Measurements from ENCODE around the gene LRRC72. TPM values are rescaled to one million over a fixed set of nuclear protein-coding genes. Genes with fewer than 3 reads are reported as not detected.

The LRRC72 gene
- total RNA-seq, 1 donor from 2014 or later, result not detected

- Mint-ChIP-seq H3K27ac (ENCODE audit: unreplicated experiment) (no peak overlapping the region), H3K4me1 (ENCODE audit: low read depth, unreplicated experiment) (no peaks in the 10 kb centered on the region), H3K9me3 (ENCODE audit: unreplicated experiment) (no peaks in the 10 kb centered on the region), H3K4me3 (ENCODE audit: unreplicated experiment) (no peak overlapping the region), H3K36me3 (ENCODE audit: low read depth, unreplicated experiment) (no peaks in the 10 kb centered on the region), H3K27me3 (ENCODE audit: low read depth, unreplicated experiment) (no peaks in the 10 kb centered on the region)
- H3K9me3 ChIP-seq (ENCODE audit: insufficient read depth, low read depth, low read length), result no peaks in the 10 kb centered on the region
- no peak for DNase-seq (ENCODE audit: low read depth)
- H3K9ac ChIP-seq (ENCODE audit: low read length), result no peak overlapping the region
- H3K4me3 ChIP-seq (ENCODE audit: insufficient read depth, low read depth, low read length), result no peak overlapping the region
- no peaks in the 10 kb centered on the region for H3K27me3 ChIP-seq (ENCODE audit: insufficient read depth, low read length)
- H3K4me2 ChIP-seq (ENCODE audit: low read length), result no peak overlapping the region
- no peak overlapping the region for H3K27ac ChIP-seq (ENCODE audit: low read depth, low read length)
- H4K20me1 ChIP-seq (ENCODE audit: insufficient read depth, low read length), result no peaks in the 10 kb centered on the region
- FAIRE-seq, result no peak
- no peak overlapping the region for H2AFZ ChIP-seq (ENCODE audit: low read depth, low read length)
- no peaks in the 10 kb centered on the region for H3K79me2 ChIP-seq (ENCODE audit: insufficient read depth, low read length)
- no peaks in the 10 kb centered on the region for H3K4me1 ChIP-seq (ENCODE audit: insufficient read depth, low read length)
- TF ChIP-seq EZH2 (IDR thresholded peaks at IDR 0.05; ENCODE audit: insufficient read depth, low read length), result no peak
- no peak for TF ChIP-seq CTCF (IDR thresholded peaks at IDR 0.05; ENCODE audit: insufficient read depth, low read depth, low read length)
- no peaks in the 10 kb centered on the region for H3K36me3 ChIP-seq (ENCODE audit: insufficient read depth, low read length)
Measured at GRCh38 chr7:16548428-16548827, 21.8 kb downstream of the LRRC72 start.

- FAIRE-seq, result no peak
- Histone ChIP-seq H3K27me3 (ENCODE audit: insufficient read depth, low read length) (no peaks in the 10 kb centered on the region), H2AFZ (ENCODE audit: low read depth, low read length) (no peak overlapping the region), H3K4me2 (ENCODE audit: low read length) (no peak overlapping the region), H3K4me1 (ENCODE audit: insufficient read depth, low read length) (no peaks in the 10 kb centered on the region), H3K9ac (ENCODE audit: low read length) (no peak overlapping the region), H3K27ac (ENCODE audit: low read depth, low read length) (no peak overlapping the region), H3K36me3 (ENCODE audit: insufficient read depth, low read length) (no peaks in the 10 kb centered on the region), H3K4me3 (ENCODE audit: insufficient read depth, low read depth, low read length) (no peak overlapping the region), H3K9me3 (ENCODE audit: insufficient read depth, low read depth, low read length) (no peaks in the 10 kb centered on the region), H4K20me1 (ENCODE audit: insufficient read depth, low read length) (no peaks in the 10 kb centered on the region), H3K79me2 (ENCODE audit: insufficient read depth, low read length) (no peaks in the 10 kb centered on the region)
- Mint-ChIP-seq H3K9me3 (ENCODE audit: unreplicated experiment) (no peaks in the 10 kb centered on the region), H3K4me1 (ENCODE audit: low read depth, unreplicated experiment) (no peaks in the 10 kb centered on the region), H3K27ac (ENCODE audit: unreplicated experiment) (no peak overlapping the region), H3K4me3 (ENCODE audit: unreplicated experiment) (no peak overlapping the region), H3K36me3 (ENCODE audit: low read depth, unreplicated experiment) (no peaks in the 10 kb centered on the region), H3K27me3 (ENCODE audit: low read depth, unreplicated experiment) (no peaks in the 10 kb centered on the region)
- no peak for DNase-seq (ENCODE audit: low read depth)
- TF ChIP-seq CTCF (IDR thresholded peaks at IDR 0.05; ENCODE audit: insufficient read depth, low read depth, low read length) (no peak), EZH2 (IDR thresholded peaks at IDR 0.05; ENCODE audit: insufficient read depth, low read length) (no peak)
Measured at GRCh38 chr7:16550671-16551070, 24.0 kb downstream of the LRRC72 start.

GRCh38 chr7:16554518-16555236, 28.1 kb downstream of the LRRC72 start:
- H3K9me3 Mint-ChIP-seq (ENCODE audit: unreplicated experiment), result no peaks in the 10 kb centered on the region
- Histone ChIP-seq H2AFZ (ENCODE audit: low read depth, low read length) (peak overlapping the region; percentile 16), H3K27me3 (ENCODE audit: insufficient read depth, low read length) (no peaks in the 10 kb centered on the region), H3K4me3 (ENCODE audit: insufficient read depth, low read depth, low read length) (no peak overlapping the region), H3K9ac (ENCODE audit: low read length) (no peak overlapping the region), H3K9me3 (ENCODE audit: insufficient read depth, low read depth, low read length) (no peaks in the 10 kb centered on the region), H3K4me1 (ENCODE audit: insufficient read depth, low read length) (no peaks in the 10 kb centered on the region), H4K20me1 (ENCODE audit: insufficient read depth, low read length) (no peaks in the 10 kb centered on the region), H3K36me3 (ENCODE audit: insufficient read depth, low read length) (no peaks in the 10 kb centered on the region), H3K4me2 (ENCODE audit: low read length) (no peak overlapping the region), H3K27ac (ENCODE audit: low read depth, low read length) (no peak overlapping the region), H3K79me2 (ENCODE audit: insufficient read depth, low read length) (no peaks in the 10 kb centered on the region)
- no peaks in the 10 kb centered on the region for H3K36me3 Mint-ChIP-seq (ENCODE audit: low read depth, unreplicated experiment)
- TF ChIP-seq CTCF (IDR thresholded peaks at IDR 0.05; ENCODE audit: insufficient read depth, low read depth, low read length) (no peak), EZH2 (IDR thresholded peaks at IDR 0.05; ENCODE audit: insufficient read depth, low read length) (no peak)
- no peak overlapping the region for H3K4me3 Mint-ChIP-seq (ENCODE audit: unreplicated experiment)
- no peak for FAIRE-seq
- H3K27me3 Mint-ChIP-seq (ENCODE audit: low read depth, unreplicated experiment), result no peaks in the 10 kb centered on the region
- H3K27ac Mint-ChIP-seq (ENCODE audit: unreplicated experiment), result no peak overlapping the region
- DNase-seq (ENCODE audit: low read depth), result no peak
- no peaks in the 10 kb centered on the region for H3K4me1 Mint-ChIP-seq (ENCODE audit: low read depth, unreplicated experiment)

All from astrocyte (in vitro differentiated cells and primary cell).